ENCODE measurements around the gene UBD. TPM values are rescaled to one million over a fixed set of nuclear protein-coding genes. Genes with fewer than 3 reads are reported as not detected.

Gene UBD
- total and polyA plus RNA-seq, 10 of the 15 experiments (the other 5 are each of a cell fraction or from before 2014, with no cell fraction given): 23.4 to 101 (median 35.7) TPM

- TF ChIP-seq CEBPZ (IDR thresholded peaks at IDR 0.05; ENCODE audit: low read depth, low read length) (no peak), DPF2 (IDR thresholded peaks at IDR 0.05) (no peak), NFYA (IDR thresholded peaks at IDR 0.05; ENCODE audit: borderline replicate concordance, low read depth, low read length) (no peak), PKNOX1 (IDR thresholded peaks at IDR 0.05) (no peak)
These were observed 34.9 kb downstream of the UBD start (continued) for GRCh38 chr6:29524444-29525310.

- ChIA-PET SMC1A (ENCODE audit: uncharacterized antibody, unreplicated experiment) (interaction anchor here (1.3 kb wide), 1 partner anchor 45 kb away, joined by 4 read pairs; no protein-coding TSS in a partner anchor), CTCF (no interaction called here), RAD21 (ENCODE audit: unreplicated experiment) (no interaction called here), POLR2A (no interaction called here)
- intact Hi-C loops (cut with micrococcal nuclease; ENCODE audit: unreplicated experiment): no loop called here
- no peak for DNase-seq (ENCODE audit: low read depth, low spot score)
- no peak for ATAC-seq
- BruUV-seq (replicated peaks): no TSS peak
- Histone ChIP-seq H4K20me1 (ENCODE audit: control insufficient read depth, insufficient read depth) (no peaks in the 10 kb centered on the region), H3K36me3 (ENCODE audit: control insufficient read depth in 2 of 2, insufficient read depth in 2 of 2, low read length in 1 of 2) (no peaks in the 10 kb centered on the region), H3K4me1 (ENCODE audit: control insufficient read depth, insufficient read depth, low read length) (no peaks in the 10 kb centered on the region), H3K4me3 (no peak overlapping the region), H3K79me2 (ENCODE audit: control insufficient read depth, insufficient read depth, low read length) (no peaks in the 10 kb centered on the region), H3K27me3 (replicated peaks in 1 of 2; ENCODE audit: control insufficient read depth in 2 of 2, insufficient read depth in 2 of 2, low read length in 1 of 2) (0 out of 4 replicates have a peak, but pooled peaks cover 0 to 3% of the 10 kb centered on the region in 2 experiments), H3K4me2 (ENCODE audit: control insufficient read depth, insufficient read depth) (no peak overlapping the region), H2AFZ (ENCODE audit: control insufficient read depth, low read depth, low read length) (no peak overlapping the region), H3K27ac (ENCODE audit: control insufficient read depth, insufficient read depth) (no peak overlapping the region), H3K9ac (ENCODE audit: control insufficient read depth, insufficient read depth, low read length) (no peak overlapping the region), H3K9me3 (replicated peaks; ENCODE audit: control insufficient read depth, insufficient read depth, low read length) (no peaks in the 10 kb centered on the region)
- no peak for FAIRE-seq
- in situ Hi-C loops (cut with MboI): no loop called here
- WGBS (ENCODE audit: insufficient coverage, insufficient replicate concordance, low lambda C conversion rate, missing lambda C conversion rate): 23% methylated on average over 2 of the region's 2 CpGs
- no peak for TF ChIP-seq PML (IDR thresholded peaks at IDR 0.05; ENCODE audit: low read length)
- TF ChIP-seq EZH2 (IDR thresholded peaks at IDR 0.05; ENCODE audit: borderline replicate concordance, control insufficient read depth, low read depth, low read length): no peak
- no peak for TF ChIP-seq GABPA (IDR thresholded peaks at IDR 0.05; ENCODE audit: low read depth)
- no peak for TF ChIP-seq RUNX3 (IDR thresholded peaks at IDR 0.05; ENCODE audit: low read length)
- TF ChIP-seq, protein P1, sequence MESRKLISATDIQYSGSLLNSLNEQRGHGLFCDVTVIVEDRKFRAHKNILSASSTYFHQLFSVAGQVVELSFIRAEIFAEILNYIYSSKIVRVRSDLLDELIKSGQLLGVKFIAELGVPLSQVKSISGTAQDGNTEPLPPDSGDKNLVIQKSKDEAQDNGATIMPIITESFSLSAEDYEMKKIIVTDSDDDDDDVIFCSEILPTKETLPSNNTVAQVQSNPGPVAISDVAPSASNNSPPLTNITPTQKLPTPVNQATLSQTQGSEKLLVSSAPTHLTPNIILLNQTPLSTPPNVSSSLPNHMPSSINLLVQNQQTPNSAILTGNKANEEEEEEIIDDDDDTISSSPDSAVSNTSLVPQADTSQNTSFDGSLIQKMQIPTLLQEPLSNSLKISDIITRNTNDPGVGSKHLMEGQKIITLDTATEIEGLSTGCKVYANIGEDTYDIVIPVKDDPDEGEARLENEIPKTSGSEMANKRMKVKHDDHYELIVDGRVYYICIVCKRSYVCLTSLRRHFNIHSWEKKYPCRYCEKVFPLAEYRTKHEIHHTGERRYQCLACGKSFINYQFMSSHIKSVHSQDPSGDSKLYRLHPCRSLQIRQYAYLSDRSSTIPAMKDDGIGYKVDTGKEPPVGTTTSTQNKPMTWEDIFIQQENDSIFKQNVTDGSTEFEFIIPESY (IDR thresholded peaks at IDR 0.05): no peak
- no peak for TF ChIP-seq IRF5 (IDR thresholded peaks at IDR 0.05; ENCODE audit: borderline replicate concordance)
- TF ChIP-seq HDAC6 (IDR thresholded peaks at IDR 0.05; ENCODE audit: unreplicated experiment): no peak
These were observed 35.5 kb downstream of the UBD start for GRCh38 chr6:29524044-29524443.

Data from GM12878 (cell line).